MM.1S (cell line): ENCODE results near the gene GPR17.

Experiments
- DNase-seq: peaks from one replicate; pipeline ENCODE4 v3.0.0-alpha.2; 2015
- H2AFZ ChIP-seq: fragments of 300-600 bp; sonication (generic); 2 replicates; pipeline ENCODE4 v1.6.0; 2016; ENCODE audit warnings: antibody characterized with exemption, low read length
- H3F3A ChIP-seq: fragments of 300-600 bp; sonication (generic); 2 replicates; pipeline ENCODE4 v1.6.1; 2016; ENCODE audit warnings: mild to moderate bottlenecking, antibody characterized with exemption, low read length, moderate library complexity, mixed read lengths; ENCODE audit not compliant: insufficient read depth
- H3K27ac ChIP-seq: fragments of 300-600 bp; sonication (generic); 2 replicates; pipeline ENCODE4 v1.5.1; 2016; ENCODE audit warnings: mild to moderate bottlenecking, low read length
- H3K27me3 ChIP-seq: fragments of 300-600 bp; sonication (generic); replicated peaks from 2 replicates; pipeline ENCODE4 v1.6.0; 2016; ENCODE audit warnings: low read length; ENCODE audit not compliant: insufficient read depth
- H3K36me3 ChIP-seq: fragments of 300-600 bp; sonication (generic); replicated peaks from 2 replicates; pipeline ENCODE4 v1.6.1; 2016; ENCODE audit warnings: mild to moderate bottlenecking, low read length, mixed read lengths; ENCODE audit not compliant: insufficient read depth
- H3K4me1 ChIP-seq: fragments of 300-600 bp; sonication (generic); 2 replicates; pipeline ENCODE4 v1.6.1; 2016; ENCODE audit warnings: low read length, mixed read lengths
- H3K4me2 ChIP-seq: fragments of 300-600 bp; sonication (generic); 2 replicates; pipeline ENCODE4 v1.6.0; 2016; ENCODE audit warnings: low read depth, low read length
- H3K4me3 ChIP-seq: fragments of 300-600 bp; sonication (generic); 2 replicates; pipeline ENCODE4 v1.5.1; 2016; ENCODE audit warnings: low read length, mixed read lengths
- H3K79me2 ChIP-seq: fragments of 300-600 bp; sonication (generic); 2 replicates; pipeline ENCODE4 v1.6.1; 2016; ENCODE audit warnings: mixed run types, low read length, mixed read lengths
- H3K9ac ChIP-seq: fragments of 300-600 bp; sonication (generic); 2 replicates; pipeline ENCODE4 v1.6.1; 2016; ENCODE audit warnings: low read length, mixed read lengths
- H3K9me2 ChIP-seq: fragments of 300-600 bp; sonication (generic); replicated peaks from 2 replicates; pipeline ENCODE4 v1.6.1; 2016; ENCODE audit warnings: mild to moderate bottlenecking, low read length, mixed read lengths; ENCODE audit not compliant: insufficient read depth
- H3K9me3 ChIP-seq: fragments of 300-600 bp; sonication (generic); replicated peaks from 2 replicates; pipeline ENCODE4 v1.6.1; 2016; ENCODE audit warnings: mild to moderate bottlenecking, low read length, mixed read lengths; ENCODE audit not compliant: insufficient read depth
- H4K20me1 ChIP-seq: fragments of 300-600 bp; sonication (generic); 2 replicates; pipeline ENCODE4 v1.6.1; 2016; ENCODE audit warnings: mild to moderate bottlenecking, low read length, moderate library complexity, mixed read lengths; ENCODE audit not compliant: insufficient read depth
- EZH2 ChIP-seq: fragments of 300-600 bp; sonication (generic); optimal IDR thresholded peaks from 2 replicates; pipeline ENCODE3; 2017; ENCODE audit warnings: low read depth, mild to moderate bottlenecking, antibody characterized with exemption, low read length, mixed read lengths
- EZH2phosphoT487 ChIP-seq: fragments of 300-600 bp; sonication (generic); IDR thresholded peaks from 2 replicates; pipeline ENCODE4 v1.6.1; 2018; ENCODE audit warnings: antibody characterized with exemption, low read length
- TF ChIP-seq, protein P1 (sequence below): fragments of 300-600 bp; sonication (generic); IDR thresholded peaks from 2 replicates; pipeline ENCODE4 v1.5.1; 2016; ENCODE audit warnings: antibody characterized with exemption, low read length, mixed read lengths

The GPR17 gene

DNA sequence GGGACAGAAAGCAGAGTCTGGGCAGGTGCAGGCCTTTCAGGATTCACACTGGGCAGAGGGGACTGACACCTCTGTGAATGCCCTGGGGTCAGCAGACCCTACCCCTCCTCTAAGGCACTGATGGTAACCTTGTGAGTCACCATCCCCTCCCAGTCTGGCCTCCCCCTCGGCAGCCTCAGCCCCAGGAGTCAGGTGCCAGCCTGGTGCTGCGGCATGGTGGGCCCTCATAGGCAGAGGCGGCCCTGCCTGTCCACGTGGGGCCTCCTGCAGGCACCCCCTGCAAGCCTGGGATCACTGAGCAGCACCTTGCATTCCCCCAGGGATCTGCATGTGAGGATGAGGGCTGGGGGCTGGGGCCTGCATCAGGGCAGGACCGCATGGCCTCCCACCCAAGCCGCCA is 4.8 kb upstream of the GPR17 start:
- H3K27ac ChIP-seq = no peak overlapping the region
- no peak overlapping the region for H3K4me2 ChIP-seq
- H3K4me1 ChIP-seq = no peaks in the 10 kb centered on the region
- peaks cover 15% of the 10 kb centered on the region for H3K27me3 ChIP-seq
- TF ChIP-seq, protein P1, sequence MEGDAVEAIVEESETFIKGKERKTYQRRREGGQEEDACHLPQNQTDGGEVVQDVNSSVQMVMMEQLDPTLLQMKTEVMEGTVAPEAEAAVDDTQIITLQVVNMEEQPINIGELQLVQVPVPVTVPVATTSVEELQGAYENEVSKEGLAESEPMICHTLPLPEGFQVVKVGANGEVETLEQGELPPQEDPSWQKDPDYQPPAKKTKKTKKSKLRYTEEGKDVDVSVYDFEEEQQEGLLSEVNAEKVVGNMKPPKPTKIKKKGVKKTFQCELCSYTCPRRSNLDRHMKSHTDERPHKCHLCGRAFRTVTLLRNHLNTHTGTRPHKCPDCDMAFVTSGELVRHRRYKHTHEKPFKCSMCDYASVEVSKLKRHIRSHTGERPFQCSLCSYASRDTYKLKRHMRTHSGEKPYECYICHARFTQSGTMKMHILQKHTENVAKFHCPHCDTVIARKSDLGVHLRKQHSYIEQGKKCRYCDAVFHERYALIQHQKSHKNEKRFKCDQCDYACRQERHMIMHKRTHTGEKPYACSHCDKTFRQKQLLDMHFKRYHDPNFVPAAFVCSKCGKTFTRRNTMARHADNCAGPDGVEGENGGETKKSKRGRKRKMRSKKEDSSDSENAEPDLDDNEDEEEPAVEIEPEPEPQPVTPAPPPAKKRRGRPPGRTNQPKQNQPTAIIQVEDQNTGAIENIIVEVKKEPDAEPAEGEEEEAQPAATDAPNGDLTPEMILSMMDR = no peak
- TF ChIP-seq EZH2 (no peak), EZH2phosphoT487 (no peak)
- no peaks in the 10 kb centered on the region for H3K9me3 ChIP-seq
- no peak overlapping the region for H3K4me3 ChIP-seq
- H3K9me2 ChIP-seq = no peaks in the 10 kb centered on the region
- DNase-seq = no peak
- no peaks in the 10 kb centered on the region for H3F3A ChIP-seq
- no peak overlapping the region for H3K9ac ChIP-seq
- no peaks in the 10 kb centered on the region for H3K36me3 ChIP-seq
- H2AFZ ChIP-seq = no peak overlapping the region
- no peaks in the 10 kb centered on the region for H4K20me1 ChIP-seq
- no peaks in the 10 kb centered on the region for H3K79me2 ChIP-seq

GRCh38 chr2:127641846-127642507 is 4.0 kb upstream of the GPR17 start:
- Histone ChIP-seq H3K36me3 (no peaks in the 10 kb centered on the region), H4K20me1 (no peaks in the 10 kb centered on the region), H3K27ac (no peak overlapping the region), H3K79me2 (no peaks in the 10 kb centered on the region), H3K9ac (no peak overlapping the region), H3K9me3 (no peaks in the 10 kb centered on the region), H3K9me2 (no peaks in the 10 kb centered on the region), H3K4me3 (no peak overlapping the region), H3K4me2 (no peak overlapping the region), H3F3A (no peaks in the 10 kb centered on the region), H2AFZ (no peak overlapping the region), H3K4me1 (no peaks in the 10 kb centered on the region), H3K27me3 (peaks cover 11% of the 10 kb centered on the region; the same call in 1 of the 2 replicates)
- no peak for DNase-seq
- TF ChIP-seq EZH2phosphoT487 (no peak), EZH2 (no peak)
- TF ChIP-seq, protein P1 = no peak

GRCh38 chr2:127642706-127643438 is 3.1 kb upstream of the GPR17 start:
- Histone ChIP-seq H3K4me2 (no peak overlapping the region), H3K9me3 (no peaks in the 10 kb centered on the region), H3K9ac (no peak overlapping the region), H3K79me2 (no peaks in the 10 kb centered on the region), H4K20me1 (no peaks in the 10 kb centered on the region), H2AFZ (no peak overlapping the region), H3K27me3 (peaks cover 11% of the 10 kb centered on the region; the same call in 1 of the 2 replicates), H3K4me3 (no peak overlapping the region), H3K4me1 (no peaks in the 10 kb centered on the region), H3K27ac (no peak overlapping the region), H3K9me2 (no peaks in the 10 kb centered on the region), H3K36me3 (no peaks in the 10 kb centered on the region), H3F3A (no peaks in the 10 kb centered on the region)
- TF ChIP-seq EZH2phosphoT487 = no peak
- TF ChIP-seq EZH2 = no peak
- TF ChIP-seq, protein P1 = no peak
- no peak for DNase-seq
